Central memory CD4-positive, alpha-beta T cell (primary cell): Measurements from ENCODE around the gene HMGB2.
A peak's percentile ranks its signal among the peaks of the same experiment; 100 is the strongest.

Experiments
- DNase-seq: peaks from one replicate; pipeline ENCODE4 v3.0.0; 2022

The HMGB2 gene

GRCh38 chr4:173334891-173335752 is 964 bp upstream of the HMGB2 start:
- no peak for DNase-seq

GRCh38 chr4:173333658-173334084 is 487 bp downstream of the HMGB2 start:
- DNase-seq = no peak

- peak; percentile 4 for DNase-seq
These were observed 1.0 kb downstream of the HMGB2 start for GRCh38 chr4:173332963-173333657.

GRCh38 chr4:173332021-173332487 is 2.1 kb downstream of the HMGB2 start:
- no peak for DNase-seq

GRCh38 chr4:173330590-173330989 is 3.6 kb downstream of the HMGB2 start:
- DNase-seq = no peak

- DNase-seq = no peak
These were observed 5.8 kb downstream of the HMGB2 start for GRCh38 chr4:173328236-173328901.

GRCh38 chr4:173325007-173325736 is 9.0 kb downstream of the HMGB2 start:
- no peak for DNase-seq

- DNase-seq = no peak
These were observed 14.5 kb downstream of the HMGB2 start for GRCh38 chr4:173319696-173320095.

GRCh38 chr4:173318648-173319211 is 15.4 kb downstream of the HMGB2 start:
- peak; percentile 33 for DNase-seq

GRCh38 chr4:173318240-173318639 is 15.9 kb downstream of the HMGB2 start:
- no peak for DNase-seq

- no peak for DNase-seq
These were observed 17.2 kb downstream of the HMGB2 start for GRCh38 chr4:173317004-173317403.

- no peak for DNase-seq
These were observed 18.1 kb downstream of the HMGB2 start for GRCh38 chr4:173316060-173316459.

GRCh38 chr4:173314715-173315114 is 19.4 kb downstream of the HMGB2 start:
- DNase-seq = no peak

GRCh38 chr4:173311368-173311767 is 22.8 kb downstream of the HMGB2 start:
- no peak for DNase-seq

- no peak for DNase-seq
These were observed 26.4 kb downstream of the HMGB2 start for GRCh38 chr4:173307778-173308177.

- DNase-seq = no peak
These were observed 32.5 kb downstream of the HMGB2 start for GRCh38 chr4:173301518-173302201.

- DNase-seq = no peak
These were observed 39.7 kb downstream of the HMGB2 start for GRCh38 chr4:173294444-173294843.

GRCh38 chr4:173293663-173294062 is 40.5 kb downstream of the HMGB2 start:
- no peak for DNase-seq

GRCh38 chr4:173291899-173292298 is 42.3 kb downstream of the HMGB2 start:
- no peak for DNase-seq

- DNase-seq = no peak
These were observed 44.8 kb downstream of the HMGB2 start for GRCh38 chr4:173289353-173289727.

- no peak for DNase-seq
These were observed 45.3 kb downstream of the HMGB2 start for GRCh38 chr4:173288698-173289352.
